Skeletal muscle tissue (tissue), 4 donors: ENCODE measurements around the gene VWF. TPM values are rescaled to one million over a fixed set of nuclear protein-coding genes. Genes with fewer than 3 reads are reported as not detected.
"Not testable (repeated sequence)": the region's sequence is repeated elsewhere in the genome, so short reads cannot be mapped to it uniquely, and the experiment has no call there.

Source experiments
- H3K27ac ChIP-seq: one replicate; pipeline ENCODE4 v1.7.0; 2013; ENCODE audit warnings: mild to moderate bottlenecking, low read depth, low read length, inconsistent platforms
- H3K27me3 ChIP-seq, 3 donors: one replicate each; pipeline ENCODE4 v1.7.0; 2013; ENCODE audit warnings: low read length in 3 of 3; ENCODE audit not compliant: control insufficient read depth in 3 of 3, insufficient read depth in 3 of 3
- H3K36me3 ChIP-seq, 3 donors: one replicate each; pipeline ENCODE4 v1.7.0; 2013; ENCODE audit warnings: low read length in 3 of 3; ENCODE audit not compliant: control insufficient read depth in 3 of 3, insufficient read depth in 3 of 3
- H3K4me1 ChIP-seq, 3 donors: one replicate each; pipeline ENCODE4 v1.7.0; 2013; ENCODE audit warnings: low read length in 3 of 3, mild to moderate bottlenecking in 3 of 3; ENCODE audit not compliant: control insufficient read depth in 3 of 3, insufficient read depth in 3 of 3
- H3K4me3 ChIP-seq, 3 donors: one replicate each; pipeline ENCODE4 v1.7.0; 2013; ENCODE audit warnings: low read length in 3 of 3
- H3K9ac ChIP-seq, 3 donors: one replicate each; pipeline ENCODE4 v1.7.0; 2013; ENCODE audit warnings: low read length in 3 of 3, mild to moderate bottlenecking in 3 of 3, moderate library complexity in 2 of 3, low read depth in 1 of 3
- H3K9me3 ChIP-seq, 3 donors: one replicate each; pipeline ENCODE4 v1.7.0; 2013; ENCODE audit warnings: low read length in 3 of 3; ENCODE audit not compliant: control insufficient read depth in 3 of 3
- total RNA-seq: library from RNA; depleted of rRNA; stranded (reverse); fragments of >200 nt; gene quantifications from one replicate; pipeline ENCODE4 v1.2.3, GENCODE V29; 2014
- donor health status: Osteomylitis.

VWF gene
- total RNA-seq, 1 donor from 2014 or later: 58.5 TPM

DNA sequence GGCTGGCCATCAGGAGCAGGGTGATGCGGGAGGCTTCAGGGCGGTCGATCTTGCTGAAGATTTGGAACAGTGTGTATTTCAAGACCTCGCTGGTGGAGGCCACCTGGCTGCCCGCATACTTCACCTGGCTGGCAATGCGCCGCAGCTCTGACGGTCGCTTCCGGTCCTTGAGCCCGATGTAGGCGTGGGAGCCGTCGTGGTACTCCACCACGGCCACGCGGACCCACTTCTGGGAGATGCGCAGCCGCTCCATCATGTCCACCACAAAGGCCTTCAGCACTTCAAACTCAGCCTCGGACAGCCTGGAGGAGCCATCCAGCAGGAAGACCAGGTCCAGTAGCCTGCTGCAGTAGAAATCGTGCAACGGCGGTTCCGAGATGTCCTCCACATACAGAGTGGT, 105.2 kb downstream of the VWF start:
- not testable (repeated sequence) for H3K27me3 ChIP-seq, H3K36me3 ChIP-seq, H3K4me3 ChIP-seq, H3K9me3 ChIP-seq, H3K27ac ChIP-seq, H3K4me1 ChIP-seq, H3K9ac ChIP-seq

DNA sequence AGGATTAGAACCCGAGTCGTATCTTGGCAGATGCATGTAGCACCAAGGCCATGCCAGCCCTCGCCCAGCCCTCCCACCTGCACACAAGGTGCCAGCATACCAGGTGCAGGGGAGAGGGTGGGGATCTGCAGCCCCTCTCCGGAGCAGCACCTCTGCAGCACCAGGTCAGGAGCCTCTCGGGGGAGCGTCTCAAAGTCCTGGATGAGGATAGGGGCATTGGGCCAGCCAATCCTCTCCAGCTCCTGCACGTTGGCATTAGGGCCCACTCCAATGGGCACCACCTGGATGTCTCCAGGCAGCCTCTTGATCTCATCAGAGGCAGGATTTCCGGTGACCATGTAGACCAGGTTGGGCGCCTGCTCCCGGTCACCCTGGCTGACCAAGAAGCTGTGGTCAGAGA, 106.2 kb downstream of the VWF start:
- no peaks in the 10 kb centered on the region for H3K27me3 ChIP-seq
- no peak overlapping the region for H3K4me3 ChIP-seq
- H3K9ac ChIP-seq: no peak overlapping the region
- H3K27ac ChIP-seq: no peak overlapping the region
- no peaks in the 10 kb centered on the region for H3K9me3 ChIP-seq
- H3K4me1 ChIP-seq: no peaks in the 10 kb centered on the region
- H3K36me3 ChIP-seq: no peaks in the 10 kb centered on the region

DNA sequence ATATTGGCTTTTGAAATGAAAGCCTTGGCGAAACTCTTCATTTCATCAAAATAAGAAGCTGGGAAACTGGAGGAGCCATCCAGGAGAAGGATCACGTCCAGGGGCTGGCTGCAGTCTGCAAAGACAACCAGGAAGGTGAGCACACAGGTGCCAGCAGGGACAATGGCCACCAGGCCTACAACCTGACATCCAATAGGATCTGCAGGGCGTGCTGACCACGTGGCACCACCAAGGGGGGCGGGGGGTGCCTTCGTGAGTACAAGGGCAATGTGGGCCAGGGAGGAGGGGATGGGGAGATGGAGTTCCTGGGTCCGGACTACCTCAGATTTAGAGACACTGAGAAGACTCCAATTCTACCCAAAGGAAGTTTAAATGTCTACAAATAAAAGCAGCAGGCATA, 107.7 kb downstream of the VWF start:
- Histone ChIP-seq H3K27me3 (no peaks in the 10 kb centered on the region), H3K4me3 (no peak overlapping the region), H3K36me3 (no peaks in the 10 kb centered on the region), H3K9ac (no peak overlapping the region), H3K27ac (no peak overlapping the region), H3K4me1 (no peaks in the 10 kb centered on the region), H3K9me3 (no peaks in the 10 kb centered on the region)

DNA sequence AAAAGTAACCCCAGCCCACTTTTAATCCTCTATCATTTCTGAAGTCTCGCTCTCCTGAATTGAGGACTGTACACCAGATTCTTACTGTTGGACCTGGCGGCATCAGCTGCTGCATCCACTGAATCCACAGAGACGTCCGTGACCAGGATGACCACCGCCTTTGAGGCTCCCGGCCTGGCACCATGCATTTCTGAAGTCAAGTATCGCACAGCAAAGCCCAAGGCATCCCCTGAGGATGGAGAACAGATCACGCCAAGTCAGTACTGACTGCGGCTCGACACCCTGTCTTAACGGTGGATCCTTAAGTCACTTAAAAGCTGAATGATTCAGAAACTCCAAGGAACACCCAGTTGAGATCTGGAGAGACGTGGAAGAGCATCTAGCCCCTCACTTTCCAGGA, 108.5 kb downstream of the VWF start:
- H3K4me1 ChIP-seq, H3K9ac ChIP-seq, H3K27ac ChIP-seq, H3K36me3 ChIP-seq, H3K4me3 ChIP-seq, H3K9me3 ChIP-seq, H3K27me3 ChIP-seq: not testable (repeated sequence)

GRCh38 chr12:6015271-6015670, 109.2 kb downstream of the VWF start:
- not testable (repeated sequence) for H3K27ac ChIP-seq, H3K4me1 ChIP-seq, H3K4me3 ChIP-seq, H3K9ac ChIP-seq, H3K9me3 ChIP-seq, H3K36me3 ChIP-seq, H3K27me3 ChIP-seq

DNA sequence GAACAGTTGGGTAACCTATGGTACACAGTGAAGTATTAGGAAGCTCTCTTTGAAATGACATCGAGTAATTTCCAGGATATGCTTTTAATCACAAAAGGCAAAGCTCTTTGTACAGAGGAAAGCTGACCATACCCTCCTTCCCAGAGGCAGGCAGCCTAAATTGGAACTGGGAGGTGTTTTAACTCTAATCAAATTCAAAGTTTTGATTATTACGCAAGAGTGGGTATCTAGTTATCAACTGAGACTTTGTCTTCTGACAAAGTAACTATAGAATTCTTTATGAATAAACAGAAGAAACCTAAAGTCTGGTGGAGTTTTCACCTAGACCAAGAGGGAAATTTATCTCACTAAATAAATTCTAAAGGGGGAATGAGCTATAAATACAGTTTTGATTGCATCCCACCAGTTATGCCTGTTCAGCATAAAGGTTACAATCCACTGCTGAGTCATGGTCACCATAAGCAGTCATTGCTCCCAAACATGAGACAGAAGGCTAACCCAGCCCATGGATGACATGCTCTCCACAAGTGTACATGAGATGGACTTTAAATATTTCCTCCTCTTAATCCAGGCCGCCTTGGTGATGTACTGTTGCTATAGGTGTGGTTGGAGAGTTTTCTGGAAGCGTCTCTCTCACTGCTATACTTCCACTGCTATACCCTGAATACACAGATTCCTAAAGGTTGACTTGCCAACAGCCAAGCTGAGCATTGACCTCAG, 113.7 kb downstream of the VWF start:
- H3K4me3 ChIP-seq, H3K27ac ChIP-seq, H3K36me3 ChIP-seq, H3K4me1 ChIP-seq, H3K9me3 ChIP-seq, H3K9ac ChIP-seq, H3K27me3 ChIP-seq: not testable (repeated sequence)

DNA sequence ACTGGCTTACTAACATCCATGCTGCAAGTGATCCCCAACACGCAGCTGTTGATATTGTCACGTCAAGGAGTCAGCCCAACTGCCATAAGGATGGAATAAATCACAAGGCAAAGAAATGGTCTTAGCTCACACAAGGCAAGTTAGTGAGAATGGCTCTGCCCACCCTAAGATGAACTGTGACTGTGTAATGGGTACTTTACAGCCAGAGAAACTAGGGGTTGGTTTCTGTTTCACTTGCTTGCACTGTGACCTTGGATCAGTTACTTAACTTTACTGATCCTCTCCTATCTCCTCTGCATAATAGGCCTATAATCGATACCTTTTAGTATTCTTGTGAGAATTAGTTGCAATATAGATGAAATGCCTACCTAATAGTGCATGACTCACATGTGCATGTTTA, 127.2 kb downstream of the VWF start:
- Histone ChIP-seq H3K9ac (no peak overlapping the region), H3K9me3 (no peaks in the 10 kb centered on the region), H3K27me3 (peaks cover 0 to 8% (median 7%) of the 10 kb centered on the region in 3 donors), H3K4me3 (no peak overlapping the region), H3K27ac (no peak overlapping the region), H3K36me3 (peaks cover 0 to 7% (median 3%) of the 10 kb centered on the region in 3 donors), H3K4me1 (no peaks in the 10 kb centered on the region)

GRCh38 chr12:5996459-5996858, 128.0 kb downstream of the VWF start:
- H3K27me3 ChIP-seq: peaks cover 0 to 8% (median 7%) of the 10 kb centered on the region in 3 donors
- no peak overlapping the region for H3K9ac ChIP-seq
- no peaks in the 10 kb centered on the region for H3K4me1 ChIP-seq
- H3K4me3 ChIP-seq: no peak overlapping the region
- peaks cover 0 to 7% (median 3%) of the 10 kb centered on the region in 3 donors for H3K36me3 ChIP-seq
- H3K9me3 ChIP-seq: no peaks in the 10 kb centered on the region
- no peak overlapping the region for H3K27ac ChIP-seq

DNA sequence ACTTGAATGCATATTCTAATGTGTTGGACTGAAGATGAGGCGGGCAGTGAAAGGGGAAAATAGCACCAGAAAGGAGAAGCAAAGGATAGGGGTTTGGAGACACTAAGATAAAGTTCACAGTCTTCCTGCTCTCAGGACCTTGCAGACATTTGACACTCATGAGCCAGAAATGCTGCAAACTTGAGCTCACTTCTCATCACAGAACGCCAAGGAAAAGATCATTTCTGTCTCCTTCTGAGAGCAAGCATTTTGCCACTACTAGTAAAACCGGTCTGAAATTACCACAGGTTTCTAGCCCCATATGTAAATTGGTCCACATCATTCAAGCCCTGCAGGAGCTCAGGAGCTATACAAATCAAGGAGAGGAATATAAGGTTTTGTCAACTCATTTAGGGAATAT, 134.8 kb downstream of the VWF start:
- Histone ChIP-seq H3K9ac (no peak overlapping the region), H3K9me3 (no peaks in the 10 kb centered on the region), H3K4me3 (no peak overlapping the region), H3K27me3 (peaks cover 0 to 3% (median 2%) of the 10 kb centered on the region in 3 donors), H3K27ac (no peak overlapping the region), H3K4me1 (peaks cover 0 to 4% (median 2%) of the 10 kb centered on the region in 3 donors), H3K36me3 (peaks cover 0 to 7% (median 4%) of the 10 kb centered on the region in 3 donors)

DNA sequence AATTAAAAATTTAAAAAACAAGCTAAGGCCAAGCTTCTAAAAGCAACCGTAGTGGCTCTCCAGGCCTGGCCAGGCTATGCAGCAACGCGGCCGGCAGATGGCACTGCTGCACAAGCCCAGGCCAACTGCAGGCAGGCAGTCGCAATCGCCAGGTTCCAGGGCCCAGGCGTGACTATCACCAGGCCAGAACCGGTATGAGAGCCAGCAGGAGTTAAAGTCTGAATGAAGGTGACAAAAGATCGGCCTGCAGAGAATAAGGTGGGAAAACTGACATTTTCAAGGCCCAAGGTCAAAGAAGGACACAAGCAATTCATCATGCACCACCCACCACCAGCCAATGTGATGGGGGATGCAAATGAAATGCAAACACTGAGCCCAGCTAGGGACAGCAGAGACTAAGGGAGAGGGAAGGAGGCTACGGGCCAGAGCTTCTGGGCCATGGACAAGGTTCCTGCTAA, 135.8 kb downstream of the VWF start:
- peaks cover 0 to 5% (median 2%) of the 10 kb centered on the region in 3 donors for H3K36me3 ChIP-seq
- H3K9ac ChIP-seq: peak overlapping the region in 1 of 3 donors; percentile 33
- no peak overlapping the region for H3K27ac ChIP-seq

More for the DNA sequence above, 135.8 kb downstream of the VWF start:
- no peak overlapping the region for H3K4me3 ChIP-seq
- H3K9me3 ChIP-seq: no peaks in the 10 kb centered on the region
- peaks cover 0 to under 1% (median 0%) of the 10 kb centered on the region in 3 donors for H3K27me3 ChIP-seq
- peaks cover 0 to 4% (median 2%) of the 10 kb centered on the region in 3 donors for H3K4me1 ChIP-seq
